NT2/D1 (cell line): ENCODE measurements around the gene GPR37.

Experiments used
- DNase-seq: peaks from one replicate; pipeline ENCODE4 v3.0.0-alpha.2; 2011; ENCODE audit warnings: low read depth, low spot score
- H3K27me3 ChIP-seq: 2 replicates; pipeline ENCODE4 v1.6.0; 2011; ENCODE audit warnings: mild to moderate bottlenecking; ENCODE audit not compliant: insufficient read length, insufficient read depth
- H3K36me3 ChIP-seq: 2 replicates; pipeline ENCODE4 v1.6.1; 2011; ENCODE audit warnings: mild to moderate bottlenecking, low read length, mixed read lengths; ENCODE audit not compliant: insufficient read depth, insufficient read length
- H3K4me1 ChIP-seq: 2 replicates; pipeline ENCODE4 v1.5.1; 2011; ENCODE audit not compliant: insufficient read depth, insufficient read length
- H3K4me3 ChIP-seq: 2 replicates; pipeline ENCODE4 v1.5.1; 2011; ENCODE audit warnings: low read depth; ENCODE audit not compliant: insufficient read length
- H3K9ac ChIP-seq: 2 replicates; pipeline ENCODE4 v1.6.0; 2011; ENCODE audit warnings: low read depth; ENCODE audit not compliant: insufficient read length
- H3K9me3 ChIP-seq: 2 replicates; pipeline ENCODE4 v1.5.1; 2011; ENCODE audit warnings: mild to moderate bottlenecking, low read length; ENCODE audit not compliant: insufficient read depth
- SUZ12 ChIP-seq: IDR thresholded peaks from 2 replicates; pipeline ENCODE4 v1.6.1; 2011; ENCODE audit not compliant: insufficient read length, insufficient read depth; ENCODE audit errors: extremely low read depth
- YY1 ChIP-seq: IDR thresholded peaks from 2 replicates; pipeline ENCODE4 v1.6.1; 2011; ENCODE audit not compliant: insufficient read length, insufficient read depth
- ZNF274 ChIP-seq: IDR thresholded peaks from 2 replicates; pipeline ENCODE4 v1.6.1; 2011; ENCODE audit warnings: mild to moderate bottlenecking, low read depth, low read length

The GPR37 gene

DNA sequence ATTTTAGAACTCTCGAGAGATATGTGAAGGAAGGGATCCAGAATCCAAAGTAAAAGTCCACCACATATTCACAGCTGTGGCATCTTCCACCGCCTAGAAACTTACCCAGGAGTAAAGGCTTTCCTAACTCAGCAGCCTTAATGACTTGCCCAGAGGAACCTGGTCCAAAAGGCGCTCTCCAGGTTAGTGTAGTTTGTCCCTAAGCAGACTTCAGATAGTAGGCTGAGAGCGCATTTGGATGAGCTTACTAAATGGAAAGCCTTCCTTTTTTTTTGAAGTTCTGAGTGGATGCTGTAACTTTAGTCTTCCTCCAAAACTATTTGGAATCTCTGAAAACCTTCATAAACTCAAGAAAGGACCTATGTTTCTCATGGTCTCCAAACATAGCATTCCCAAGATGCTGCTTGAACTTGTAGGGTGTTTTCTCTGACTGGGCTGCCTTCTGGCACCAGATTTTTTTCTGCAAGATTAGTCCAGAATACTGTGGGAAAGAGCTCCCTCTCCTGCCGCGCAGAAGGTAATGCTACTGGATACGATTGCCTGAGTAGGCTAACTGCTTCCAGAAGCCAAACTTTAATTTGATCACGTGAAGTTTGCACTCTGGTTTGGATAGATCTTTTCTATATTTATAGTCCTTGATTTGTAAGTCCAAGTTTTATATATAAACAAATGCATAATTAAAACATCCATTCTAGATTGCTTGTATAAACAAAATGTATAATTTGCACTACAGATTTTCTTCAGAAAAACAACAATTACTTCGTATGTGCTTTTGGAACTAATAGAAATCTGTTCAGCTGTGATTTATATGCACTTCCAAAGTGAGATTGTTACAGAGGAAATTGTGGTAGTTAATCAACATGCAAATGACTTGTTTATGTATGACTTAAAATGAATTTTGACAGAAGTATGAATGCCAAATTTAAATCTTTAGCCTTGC is 19.6 kb upstream of the GPR37 start:
- H3K36me3 ChIP-seq: no peaks in the 10 kb centered on the region

DNA sequence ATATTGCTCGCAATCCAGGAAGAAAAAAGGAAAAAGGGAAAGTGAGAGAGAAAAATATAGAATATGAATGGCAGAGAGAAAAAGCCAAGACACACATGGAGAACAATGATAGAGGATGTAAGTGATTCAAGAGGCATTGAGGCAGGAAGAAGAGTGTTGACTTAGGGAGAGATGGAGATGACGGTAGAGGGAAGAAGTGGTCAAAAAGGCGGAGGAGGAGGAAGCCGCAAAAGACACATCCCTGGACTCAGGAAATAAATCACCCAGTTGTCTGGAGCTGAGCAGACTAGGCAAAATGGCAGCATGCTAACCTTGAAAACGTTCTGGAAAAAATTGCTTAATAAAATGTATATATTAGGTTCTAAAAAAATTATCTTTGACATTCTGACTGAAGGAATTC is 17.7 kb upstream of the GPR37 start:
- Histone ChIP-seq H3K4me1 (no peaks in the 10 kb centered on the region), H3K4me3 (no peak overlapping the region), H3K9ac (no peak overlapping the region), H3K36me3 (no peaks in the 10 kb centered on the region), H3K9me3 (no peaks in the 10 kb centered on the region), H3K27me3 (no peaks in the 10 kb centered on the region)
- no peak for TF ChIP-seq YY1
- no peak for TF ChIP-seq ZNF274
- no peak for TF ChIP-seq SUZ12
- DNase-seq: no peak

More for the DNA sequence above, 19.6 kb upstream of the GPR37 start:
- Histone ChIP-seq H3K9ac (no peak overlapping the region), H3K9me3 (no peaks in the 10 kb centered on the region), H3K4me1 (no peaks in the 10 kb centered on the region), H3K4me3 (no peak overlapping the region), H3K27me3 (no peaks in the 10 kb centered on the region)
- peak; percentile 68 for DNase-seq
- TF ChIP-seq ZNF274 (no peak), SUZ12 (no peak)

DNA sequence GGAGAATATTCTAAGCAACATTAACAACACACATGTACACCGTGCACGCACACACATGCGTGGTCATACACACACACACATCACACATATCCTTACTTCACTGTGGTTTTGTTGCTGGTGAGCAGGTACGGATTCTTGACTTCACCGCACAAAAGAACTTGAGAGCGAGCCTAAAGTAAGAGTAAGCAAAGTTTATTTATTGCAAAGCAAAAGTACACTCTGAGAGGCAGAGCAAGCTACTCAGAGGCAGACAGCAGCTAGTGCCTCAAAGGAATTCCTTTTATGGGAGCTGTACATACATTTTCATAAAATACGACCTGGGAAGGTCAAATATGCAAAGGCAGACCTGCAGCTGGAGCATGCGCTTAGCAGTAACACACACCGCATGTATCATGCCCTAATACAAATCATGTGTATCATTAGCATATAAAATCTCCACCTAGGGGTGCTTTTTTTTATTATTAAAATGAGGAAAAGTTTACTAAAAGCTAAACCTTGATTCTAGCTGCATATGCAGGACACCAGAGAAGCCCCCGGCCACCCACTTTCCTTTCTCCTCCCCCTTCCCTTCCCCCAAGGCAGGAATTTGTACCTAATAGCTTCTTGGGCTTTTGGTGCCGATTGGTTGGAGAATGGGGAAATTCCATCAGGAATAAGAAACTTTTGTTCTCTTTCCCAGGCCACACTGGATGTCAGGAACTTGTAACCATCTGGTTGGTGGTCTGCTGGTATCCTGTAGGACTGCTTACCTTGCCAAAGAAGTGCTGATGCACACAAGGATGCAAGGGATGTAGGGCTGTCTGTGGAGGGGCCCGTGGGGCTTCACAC is 16.5 kb upstream of the GPR37 start:
- Histone ChIP-seq H3K27me3 (no peaks in the 10 kb centered on the region), H3K9ac (no peak overlapping the region), H3K9me3 (no peaks in the 10 kb centered on the region), H3K4me3 (no peak overlapping the region), H3K4me1 (no peaks in the 10 kb centered on the region), H3K36me3 (no peaks in the 10 kb centered on the region)
- no peak for DNase-seq
- TF ChIP-seq SUZ12: no peak
- TF ChIP-seq ZNF274: no peak
- TF ChIP-seq YY1: no peak

- TF ChIP-seq ZNF274: no peak
- no peak overlapping the region for H3K9ac ChIP-seq
- H3K9me3 ChIP-seq: no peaks in the 10 kb centered on the region
- no peak for DNase-seq
- no peaks in the 10 kb centered on the region for H3K36me3 ChIP-seq
- H3K4me1 ChIP-seq: no peaks in the 10 kb centered on the region
- no peak overlapping the region for H3K4me3 ChIP-seq
- no peaks in the 10 kb centered on the region for H3K27me3 ChIP-seq
Measured at GRCh38 chr7:124781418-124781817, 15.8 kb upstream of the GPR37 start.

GRCh38 chr7:124780608-124781007 is 15.0 kb upstream of the GPR37 start:
- H3K36me3 ChIP-seq: no peaks in the 10 kb centered on the region
- no peaks in the 10 kb centered on the region for H3K27me3 ChIP-seq
- no peaks in the 10 kb centered on the region for H3K9me3 ChIP-seq
- H3K9ac ChIP-seq: no peak overlapping the region
- H3K4me1 ChIP-seq: no peaks in the 10 kb centered on the region
- TF ChIP-seq YY1 (no peak), SUZ12 (no peak), ZNF274 (no peak)
- no peak overlapping the region for H3K4me3 ChIP-seq
- no peak for DNase-seq

DNA sequence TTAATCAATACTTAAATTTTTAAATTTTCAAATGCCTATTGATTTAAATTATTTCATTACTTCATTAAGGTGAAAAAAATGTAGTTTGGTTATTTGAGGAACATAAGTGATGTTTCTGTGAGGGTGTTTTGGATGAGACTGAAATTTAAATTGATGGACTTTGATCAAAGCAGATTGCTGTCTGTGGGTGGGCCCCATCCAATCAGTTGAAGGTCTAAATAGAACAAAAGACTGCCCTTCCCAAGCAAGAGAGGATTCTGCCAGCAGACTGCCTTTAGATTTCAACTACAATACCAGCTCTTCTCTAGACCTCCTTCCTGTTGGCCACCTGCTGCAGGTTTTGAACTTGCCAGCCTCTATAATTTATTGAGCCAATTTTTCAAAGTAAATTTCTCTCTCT is 14.5 kb upstream of the GPR37 start:
- DNase-seq: no peak
- H3K9me3 ChIP-seq: no peaks in the 10 kb centered on the region
- no peaks in the 10 kb centered on the region for H3K36me3 ChIP-seq
- H3K4me1 ChIP-seq: no peaks in the 10 kb centered on the region
- H3K27me3 ChIP-seq: no peaks in the 10 kb centered on the region
- H3K4me3 ChIP-seq: no peak overlapping the region
- no peak overlapping the region for H3K9ac ChIP-seq
- TF ChIP-seq ZNF274 (no peak), SUZ12 (no peak), YY1 (no peak)

GRCh38 chr7:124779620-124780019 is 14.0 kb upstream of the GPR37 start:
- Histone ChIP-seq H3K4me1 (no peaks in the 10 kb centered on the region), H3K9ac (no peak overlapping the region), H3K4me3 (no peak overlapping the region), H3K27me3 (no peaks in the 10 kb centered on the region), H3K36me3 (no peaks in the 10 kb centered on the region), H3K9me3 (no peaks in the 10 kb centered on the region)
- no peak for DNase-seq
- TF ChIP-seq ZNF274 (no peak), YY1 (no peak), SUZ12 (no peak)
